HG02588 (cell line): Measurements from ENCODE around the gene SLC28A3.

ENCODE experiments used
- ATAC-seq: cut with Tn5 transposase; IDR thresholded peaks from one replicate; pipeline ENCODE4 v1.9.1; 2021; ENCODE audit warnings: mild to moderate bottlenecking, moderate library complexity; ENCODE audit not compliant: unreplicated experiment

SLC28A3 gene

DNA sequence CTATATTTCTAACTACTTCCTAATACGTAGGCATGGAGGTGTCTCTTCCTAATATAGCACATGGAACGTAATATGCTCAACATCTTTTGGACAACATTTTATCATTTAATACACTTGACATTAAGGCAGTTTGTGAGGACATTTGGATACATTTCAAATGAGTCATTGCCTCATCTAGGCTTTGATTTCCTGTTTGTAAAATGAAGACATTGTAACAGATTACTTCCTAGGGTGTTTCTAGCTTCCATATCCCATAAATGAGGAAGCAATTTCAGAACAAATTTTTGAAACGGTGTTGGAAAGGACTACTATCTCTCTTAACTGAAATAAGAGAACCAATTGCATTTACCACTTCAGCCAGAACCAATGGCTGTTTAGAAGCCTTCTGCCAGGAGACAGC, 38.7 kb downstream of the SLC28A3 start:
- no peak for ATAC-seq

- ATAC-seq: no peak
Measured at GRCh38 chr9:84300271-84300670, 40.3 kb downstream of the SLC28A3 start.

- no peak for ATAC-seq
Measured at GRCh38 chr9:84297162-84297821, 43.3 kb downstream of the SLC28A3 start.

GRCh38 chr9:84296146-84296843, 44.3 kb downstream of the SLC28A3 start:
- ATAC-seq: peak; percentile 73

GRCh38 chr9:84294241-84294950, 46.2 kb downstream of the SLC28A3 start:
- ATAC-seq: no peak

GRCh38 chr9:84293001-84293798, 47.4 kb downstream of the SLC28A3 start:
- ATAC-seq: peak; percentile 42

DNA sequence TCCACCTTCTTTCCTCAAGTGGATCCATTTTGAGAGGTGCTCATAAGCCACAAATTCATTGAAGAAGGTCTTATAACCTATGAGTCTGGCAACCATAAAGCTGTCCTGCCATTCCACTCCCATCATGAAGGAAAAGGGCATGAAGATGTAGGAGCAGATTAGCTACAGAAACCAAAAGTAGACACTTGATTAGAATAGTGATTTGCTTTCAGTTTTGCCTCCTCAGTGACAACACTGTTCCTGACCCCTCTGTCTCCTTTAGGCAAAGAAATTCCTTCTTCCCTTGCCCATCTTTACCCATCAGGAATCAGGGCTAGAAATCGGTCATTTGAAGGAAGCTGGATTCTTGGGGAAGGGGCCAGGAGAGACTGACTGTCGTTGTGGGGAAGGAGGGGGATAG, 55.2 kb downstream of the SLC28A3 start:
- peak; percentile 54 for ATAC-seq

- ATAC-seq: no peak
Measured at GRCh38 chr9:84283946-84284345, 56.6 kb downstream of the SLC28A3 start.

GRCh38 chr9:84278130-84278529, 62.4 kb downstream of the SLC28A3 start:
- no peak for ATAC-seq

DNA sequence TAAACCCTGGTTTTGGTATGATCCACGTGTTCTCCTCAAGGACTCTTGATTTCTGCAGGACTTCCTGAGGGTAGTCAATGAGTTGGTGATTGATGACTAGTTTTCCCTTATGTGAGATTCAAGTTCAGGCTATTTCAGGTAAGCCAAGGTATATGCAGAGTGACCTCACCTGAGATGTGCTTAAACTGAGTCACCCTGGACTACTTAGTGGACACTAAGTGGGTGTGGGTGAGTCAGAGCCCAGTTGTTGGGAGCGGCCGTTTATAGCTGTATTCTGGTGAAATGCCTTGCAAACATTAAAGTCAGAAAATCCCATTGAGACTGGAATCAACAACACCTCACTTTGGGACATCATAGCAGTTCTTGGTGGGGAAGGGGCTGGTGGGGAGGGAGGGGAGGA, 62.9 kb downstream of the SLC28A3 start:
- no peak for ATAC-seq

GRCh38 chr9:84276741-84277140, 63.8 kb downstream of the SLC28A3 start:
- no peak for ATAC-seq

DNA sequence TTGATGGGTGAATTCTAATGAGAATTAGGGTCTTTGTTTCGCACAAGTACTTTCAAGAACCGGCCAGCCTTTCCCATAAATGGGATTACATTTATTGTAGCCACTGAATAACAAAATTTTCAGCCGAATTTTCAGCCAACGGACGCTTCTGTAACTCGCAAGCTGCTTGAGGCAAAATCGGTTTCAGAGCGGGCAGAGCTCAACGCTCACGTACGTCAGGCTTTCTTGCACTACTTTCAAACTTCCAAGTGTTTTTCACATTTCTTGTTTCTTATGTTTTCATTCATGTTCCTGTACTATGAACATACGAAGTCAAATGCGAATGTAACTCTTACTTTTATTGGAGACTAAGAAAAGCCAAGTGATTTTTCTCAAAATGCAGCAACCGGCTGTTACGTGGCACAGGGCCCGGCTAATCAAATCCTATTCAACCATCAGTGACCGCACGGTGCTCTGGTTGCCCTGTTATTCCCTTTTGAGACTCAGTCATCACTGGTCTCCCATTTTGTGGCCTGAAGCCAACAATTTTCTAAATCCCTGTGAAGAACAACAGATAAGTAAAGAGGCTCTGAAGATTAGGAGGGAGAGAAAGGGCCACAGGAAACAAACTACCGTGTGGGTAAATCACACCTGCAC, 68.5 kb downstream of the SLC28A3 start:
- ATAC-seq: no peak

GRCh38 chr9:84271531-84271900, 69.0 kb downstream of the SLC28A3 start:
- ATAC-seq: peak; percentile 68

DNA sequence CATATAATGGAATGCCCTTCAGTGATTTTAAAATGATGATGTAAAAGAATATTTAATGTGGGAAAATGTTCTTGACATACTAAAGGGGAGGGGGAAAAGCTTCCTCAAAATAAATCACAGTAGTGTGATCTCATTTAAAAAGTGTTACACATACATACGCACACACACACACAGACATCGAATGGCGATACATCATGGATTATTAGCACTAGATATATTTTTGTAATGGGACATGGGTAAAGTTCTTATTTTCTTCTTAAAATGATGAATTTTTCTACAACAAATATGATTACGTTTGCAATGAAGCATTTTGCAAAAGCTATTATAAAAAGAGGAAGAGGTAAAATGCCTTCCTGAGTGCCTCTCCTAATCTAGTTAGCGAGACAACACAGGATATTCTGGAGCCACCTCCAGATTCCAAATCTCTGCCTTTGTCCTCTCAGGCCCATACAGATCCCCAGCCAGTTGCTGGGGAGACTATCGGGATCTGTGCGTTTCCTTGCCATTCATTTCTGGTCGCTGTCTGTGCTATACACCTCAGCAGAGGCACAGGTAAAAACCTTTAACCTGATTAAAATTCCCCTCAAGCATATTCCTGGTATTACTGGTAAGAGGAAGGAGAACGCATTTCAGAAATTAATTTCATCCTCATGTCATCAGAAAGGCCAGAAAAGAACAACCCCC, 69.6 kb downstream of the SLC28A3 start:
- no peak for ATAC-seq

GRCh38 chr9:84266087-84266561, 74.4 kb downstream of the SLC28A3 start:
- no peak for ATAC-seq

DNA sequence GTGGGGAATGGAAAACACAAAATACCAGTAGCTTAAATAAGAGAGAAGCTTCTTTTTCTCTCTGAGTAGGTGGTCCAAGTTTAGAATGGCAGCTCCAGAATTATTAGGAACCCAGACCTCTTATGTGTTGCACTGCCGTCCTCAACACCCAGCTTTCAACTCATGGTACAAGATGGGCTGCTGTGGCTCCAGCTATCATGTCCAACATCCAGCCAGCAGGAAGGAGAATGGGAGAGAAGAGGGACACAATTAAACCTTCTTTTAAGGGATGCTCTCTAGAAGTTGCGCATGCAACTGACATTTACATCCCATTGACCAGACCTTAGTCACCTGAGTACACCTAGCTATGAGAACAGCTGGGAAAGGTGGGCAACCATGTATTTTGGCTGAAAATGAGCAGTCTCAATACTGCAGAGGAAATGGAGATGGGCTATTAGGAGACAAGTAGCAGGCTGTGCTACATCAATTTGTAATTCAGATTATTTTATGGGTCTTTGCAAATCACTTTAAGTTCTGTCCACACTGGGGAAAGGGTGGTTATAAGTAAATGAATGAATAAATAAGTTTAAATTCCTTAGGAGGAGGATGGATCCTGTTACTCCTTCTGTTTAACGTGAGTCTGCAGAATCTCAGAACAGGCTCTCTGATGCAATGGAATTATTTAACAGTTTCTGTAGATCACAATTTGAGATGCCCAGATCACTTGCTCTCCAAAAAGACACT, 76.1 kb downstream of the SLC28A3 start:
- no peak for ATAC-seq

DNA sequence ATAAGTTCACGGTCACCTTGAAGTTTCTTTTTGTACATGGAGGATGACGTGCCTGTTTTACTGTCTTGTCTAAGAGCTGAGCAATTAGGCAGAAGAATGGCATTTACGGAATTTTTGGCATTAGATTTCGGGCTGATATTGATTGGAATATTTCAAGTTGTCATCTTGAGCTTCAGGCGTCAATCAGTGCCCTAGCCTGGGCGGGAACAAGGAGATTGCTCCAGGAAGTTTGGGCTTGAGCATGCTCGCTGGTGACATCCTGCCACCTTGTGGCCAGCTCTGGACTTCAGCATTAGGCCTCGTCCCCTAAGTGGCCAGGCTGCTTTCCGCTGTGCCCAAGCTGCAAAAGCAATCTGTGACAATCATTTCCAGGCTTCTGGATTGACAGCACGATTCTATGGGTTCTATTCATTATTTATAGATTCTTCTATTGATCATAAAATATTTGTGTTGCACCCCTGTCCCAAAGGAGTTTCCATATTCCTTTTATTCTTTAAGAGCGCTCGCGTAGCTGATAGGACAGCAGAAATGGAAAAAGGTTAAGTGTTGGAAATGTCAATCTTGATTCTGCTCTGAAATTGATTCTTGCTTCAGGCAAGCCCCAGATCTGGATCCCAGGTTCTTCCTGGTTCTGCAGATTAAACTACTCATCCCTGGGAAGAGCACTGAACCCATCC, 79.3 kb downstream of the SLC28A3 start:
- peak; percentile 82 for ATAC-seq

GRCh38 chr9:84258371-84258770, 82.2 kb downstream of the SLC28A3 start:
- no peak for ATAC-seq

DNA sequence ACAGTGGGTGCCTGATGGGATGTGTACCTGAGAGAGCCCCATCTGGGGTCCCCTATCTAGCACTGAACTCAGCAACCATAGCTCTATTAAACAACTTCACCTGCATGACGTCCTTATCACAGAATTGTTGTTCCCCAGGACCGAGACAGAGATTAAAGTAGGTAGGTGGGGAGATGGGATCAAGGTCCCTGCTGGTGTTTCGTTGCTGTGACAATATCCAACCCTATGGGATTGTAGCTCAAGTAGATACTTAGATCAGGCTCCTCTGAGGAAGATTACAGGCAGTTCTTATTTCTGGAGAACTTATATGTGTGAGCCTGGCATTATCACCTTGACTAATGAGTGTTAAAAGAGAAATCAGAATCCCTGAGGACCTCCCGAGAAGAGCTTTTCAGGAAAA, 84.9 kb downstream of the SLC28A3 start:
- no peak for ATAC-seq
